RWPE1 (cell line): Measurements from ENCODE around the gene RIBC1.

ENCODE experiments used
- CTCF ChIA-PET: fragments of 350-600 bp; sonication (Branson Sonifier 250); formaldehyde crosslinking; extraction: SDS; loops from one replicate; lab custom pipeline; 2021; lab: Yijun Ruan, JAX
- POLR2A ChIA-PET: fragments of 400-600 bp; formaldehyde crosslinking; extraction: SDS; loops from one replicate; lab custom pipeline; 2020; ENCODE audit warnings: antibody characterized with exemption; ENCODE audit not compliant: low non-redundant PET; lab: Yijun Ruan, JAX
- DNase-seq: peaks from one replicate; pipeline ENCODE4 v3.0.0; 2012; ENCODE audit warnings: low spot score
- H3K27ac ChIP-seq: fragments of 450-650 bp; 2 replicates; pipeline ENCODE4 v1.5.1; 2017
- TF ChIP-seq, protein P1 (sequence below): fragments of 450-650 bp; conservative IDR thresholded peaks from 2 replicates; pipeline ENCODE4 v1.5.1; 2017; ENCODE audit warnings: low read depth, mild to moderate bottlenecking

RIBC1 gene

DNA sequence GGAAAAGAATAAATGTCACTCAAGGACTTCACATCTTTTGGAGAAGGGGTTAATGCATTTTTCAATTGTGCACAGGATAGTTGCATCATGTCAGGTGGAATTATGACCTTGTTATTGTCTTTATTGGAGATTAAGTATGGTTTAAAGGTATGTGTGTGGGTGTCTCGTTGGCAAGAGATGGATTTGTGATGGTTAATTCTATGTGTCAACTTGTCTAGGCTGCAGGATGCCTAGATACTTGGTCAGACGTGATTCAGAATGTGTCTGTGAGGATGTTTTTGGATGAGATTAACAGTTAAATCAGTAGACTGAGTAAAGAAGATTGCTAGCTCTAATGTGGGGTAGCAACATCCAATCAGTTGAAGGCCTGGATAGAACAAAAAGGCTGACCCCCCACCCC, 53.7 kb downstream of the RIBC1 start:
- DNase-seq, result peak; percentile 36
- H3K27ac ChIP-seq, result no peak overlapping the region
- ChIA-PET CTCF (no interaction called here), POLR2A (no interaction called here)
- TF ChIP-seq, protein P1, sequence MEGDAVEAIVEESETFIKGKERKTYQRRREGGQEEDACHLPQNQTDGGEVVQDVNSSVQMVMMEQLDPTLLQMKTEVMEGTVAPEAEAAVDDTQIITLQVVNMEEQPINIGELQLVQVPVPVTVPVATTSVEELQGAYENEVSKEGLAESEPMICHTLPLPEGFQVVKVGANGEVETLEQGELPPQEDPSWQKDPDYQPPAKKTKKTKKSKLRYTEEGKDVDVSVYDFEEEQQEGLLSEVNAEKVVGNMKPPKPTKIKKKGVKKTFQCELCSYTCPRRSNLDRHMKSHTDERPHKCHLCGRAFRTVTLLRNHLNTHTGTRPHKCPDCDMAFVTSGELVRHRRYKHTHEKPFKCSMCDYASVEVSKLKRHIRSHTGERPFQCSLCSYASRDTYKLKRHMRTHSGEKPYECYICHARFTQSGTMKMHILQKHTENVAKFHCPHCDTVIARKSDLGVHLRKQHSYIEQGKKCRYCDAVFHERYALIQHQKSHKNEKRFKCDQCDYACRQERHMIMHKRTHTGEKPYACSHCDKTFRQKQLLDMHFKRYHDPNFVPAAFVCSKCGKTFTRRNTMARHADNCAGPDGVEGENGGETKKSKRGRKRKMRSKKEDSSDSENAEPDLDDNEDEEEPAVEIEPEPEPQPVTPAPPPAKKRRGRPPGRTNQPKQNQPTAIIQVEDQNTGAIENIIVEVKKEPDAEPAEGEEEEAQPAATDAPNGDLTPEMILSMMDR, result no peak

DNA sequence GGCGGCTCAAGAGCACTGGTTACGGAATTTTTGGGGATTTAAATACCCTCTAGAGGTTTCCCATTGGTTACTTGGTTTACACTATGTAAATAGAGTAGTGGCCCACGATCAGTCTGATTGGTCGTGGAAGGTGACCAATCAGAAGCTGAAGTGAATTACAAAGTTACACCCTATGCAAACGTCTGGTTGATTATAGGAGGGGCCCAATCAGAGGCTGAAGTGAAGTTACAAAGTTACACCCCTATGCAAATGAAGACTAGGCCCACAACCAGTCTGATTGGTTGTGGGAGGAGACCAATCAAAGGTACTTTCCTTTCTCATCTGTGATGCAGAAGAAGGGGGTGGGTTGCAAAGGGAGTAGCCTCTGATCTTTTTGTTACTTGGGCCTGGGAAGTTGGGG, 56.6 kb downstream of the RIBC1 start:
- TF ChIP-seq, protein P1, result no peak
- ChIA-PET CTCF (no interaction called here), POLR2A (no interaction called here)
- DNase-seq, result no peak
- H3K27ac ChIP-seq, result no peak overlapping the region
